ENCODE results near the gene PCYOX1L.

The PCYOX1L gene

DNA sequence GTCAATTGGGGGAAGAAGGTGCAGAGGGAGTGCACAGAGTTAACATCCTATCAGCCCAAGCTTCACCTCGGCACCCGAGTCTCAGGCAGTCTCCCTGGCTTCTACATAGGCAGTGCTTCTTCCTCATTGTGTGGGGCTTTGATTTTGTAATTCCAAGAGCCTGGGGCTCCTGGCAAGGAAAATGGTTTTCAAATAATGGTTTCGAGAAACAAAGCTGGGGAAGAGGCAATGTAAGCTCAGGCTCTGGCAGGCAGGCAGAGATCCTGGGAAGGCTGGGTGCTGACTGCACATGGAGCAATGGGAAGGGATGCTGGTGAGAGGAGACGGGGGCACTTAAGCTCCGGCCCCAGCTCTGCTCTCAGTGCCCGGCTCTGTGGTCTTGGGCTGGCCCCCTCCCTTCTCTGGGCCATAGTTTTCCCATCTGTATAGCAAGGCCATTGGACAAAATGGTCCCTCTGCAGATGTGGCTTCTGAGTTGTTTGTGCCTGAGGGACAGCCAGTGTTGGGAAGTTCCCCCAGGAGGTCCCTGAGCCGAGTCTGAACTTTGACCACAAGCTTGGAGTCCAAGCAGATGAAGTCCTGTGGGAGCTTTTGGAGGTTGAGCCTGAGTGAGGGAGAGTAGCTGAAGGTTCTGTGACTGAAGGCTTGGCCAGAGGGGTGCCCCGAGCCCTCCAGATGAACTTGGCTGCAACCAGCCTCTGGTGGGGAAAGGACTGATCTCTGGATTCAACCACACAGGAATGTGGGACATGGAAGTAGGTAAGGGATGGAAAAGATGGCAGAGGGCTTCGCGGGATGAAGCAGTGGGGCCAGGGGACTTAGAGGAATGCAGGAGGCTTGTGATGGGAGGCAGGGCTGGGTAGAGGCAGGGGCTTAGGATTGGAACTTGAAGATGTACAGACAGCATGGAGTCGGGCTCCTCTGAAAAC is 49.7 kb downstream of the PCYOX1L start:
- DNase-seq (ENCODE audit: low read depth), result no peak

DNA sequence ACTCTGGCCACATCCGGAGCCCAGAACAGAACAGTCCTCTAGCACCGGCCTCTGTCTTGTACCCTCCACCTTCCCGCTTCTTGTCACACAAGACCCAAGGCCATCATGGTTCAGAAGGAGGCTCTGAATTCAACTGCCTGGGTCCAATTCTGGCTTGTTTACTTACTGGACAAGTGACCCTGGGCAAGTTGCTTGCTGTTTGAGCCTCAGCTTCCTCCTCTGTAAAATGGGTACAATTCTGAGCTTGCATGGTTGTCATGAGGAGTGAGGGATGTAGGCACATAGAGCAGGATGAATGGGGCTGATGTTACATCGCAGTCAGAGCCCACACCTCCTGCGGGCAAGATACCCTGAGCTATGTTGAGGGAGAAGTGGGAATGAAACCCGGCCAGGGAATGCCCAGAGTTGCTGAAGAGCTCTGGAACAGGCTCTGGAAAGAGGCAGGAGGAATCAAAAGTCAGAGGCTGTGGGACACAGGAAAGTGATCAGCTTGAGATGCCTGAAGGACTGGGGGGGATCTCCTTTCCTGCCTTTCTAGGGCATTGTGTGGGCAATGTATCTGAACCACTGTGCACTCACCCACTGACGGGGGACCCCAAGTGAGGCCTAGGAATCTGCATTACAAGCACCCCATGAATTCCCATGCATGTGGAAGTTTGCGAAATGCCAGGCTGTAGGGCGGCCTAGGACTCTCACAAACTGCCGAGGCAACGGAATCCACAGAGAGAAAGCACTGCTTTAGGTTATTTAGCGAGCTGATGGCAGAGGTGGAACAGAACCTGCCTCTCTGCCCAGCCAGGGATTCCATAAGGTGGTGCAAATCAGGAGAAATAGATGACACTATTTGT is 50.6 kb downstream of the PCYOX1L start:
- no peak for DNase-seq (ENCODE audit: low read depth)

DNA sequence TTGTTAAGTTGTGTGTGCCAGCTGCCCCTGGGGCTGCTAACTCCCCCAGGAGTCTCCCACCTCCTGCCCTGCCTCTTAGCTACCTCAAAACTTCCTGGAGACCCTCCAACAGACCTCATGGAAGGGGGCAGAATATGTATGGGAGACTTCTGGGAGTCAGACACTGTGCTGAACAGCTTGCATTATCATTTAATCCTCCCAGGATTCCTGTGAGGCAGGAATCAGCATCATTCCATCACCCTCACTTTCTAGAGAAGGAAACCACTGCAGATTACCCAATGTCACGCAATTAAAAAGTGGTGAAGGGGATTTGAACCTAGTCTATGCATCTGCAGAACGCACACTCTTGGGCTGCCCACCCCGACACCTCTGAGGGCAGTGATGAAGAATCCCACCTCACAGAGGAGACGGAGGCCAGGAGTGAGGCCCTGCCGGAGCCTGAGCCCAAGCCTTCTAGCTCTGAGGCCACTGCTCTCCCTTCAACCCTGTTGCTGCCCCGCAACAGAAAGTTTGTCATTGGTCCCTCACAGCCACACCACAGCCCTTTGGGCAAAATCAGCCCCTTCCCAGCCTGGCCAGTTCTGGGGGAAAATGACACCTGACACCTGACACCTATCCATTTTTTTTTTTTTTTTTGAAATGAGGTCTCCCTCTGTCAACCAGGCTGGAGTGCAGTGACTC is 51.6 kb downstream of the PCYOX1L start:
- DNase-seq (ENCODE audit: low read depth), result no peak

DNA sequence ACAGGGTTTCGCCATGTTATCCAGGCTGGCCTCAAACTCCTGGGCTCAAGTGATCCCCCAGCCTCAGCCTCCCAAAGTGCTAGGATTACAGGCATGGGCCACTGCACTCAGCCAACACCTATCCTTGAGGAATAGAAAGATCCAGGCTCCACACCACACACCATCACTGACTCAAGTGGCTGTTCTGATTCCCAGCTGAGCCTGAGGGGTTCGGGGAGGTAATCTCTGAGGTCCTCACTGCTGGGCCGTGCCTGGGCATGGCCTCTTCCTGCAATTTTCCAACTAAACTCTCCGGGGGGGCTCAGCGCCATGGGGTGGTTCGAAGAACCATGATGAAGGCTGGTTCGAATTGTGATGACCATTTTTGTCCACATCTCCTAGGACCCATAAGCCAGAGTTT is 52.2 kb downstream of the PCYOX1L start:
- DNase-seq (ENCODE audit: low read depth), result no peak

DNA sequence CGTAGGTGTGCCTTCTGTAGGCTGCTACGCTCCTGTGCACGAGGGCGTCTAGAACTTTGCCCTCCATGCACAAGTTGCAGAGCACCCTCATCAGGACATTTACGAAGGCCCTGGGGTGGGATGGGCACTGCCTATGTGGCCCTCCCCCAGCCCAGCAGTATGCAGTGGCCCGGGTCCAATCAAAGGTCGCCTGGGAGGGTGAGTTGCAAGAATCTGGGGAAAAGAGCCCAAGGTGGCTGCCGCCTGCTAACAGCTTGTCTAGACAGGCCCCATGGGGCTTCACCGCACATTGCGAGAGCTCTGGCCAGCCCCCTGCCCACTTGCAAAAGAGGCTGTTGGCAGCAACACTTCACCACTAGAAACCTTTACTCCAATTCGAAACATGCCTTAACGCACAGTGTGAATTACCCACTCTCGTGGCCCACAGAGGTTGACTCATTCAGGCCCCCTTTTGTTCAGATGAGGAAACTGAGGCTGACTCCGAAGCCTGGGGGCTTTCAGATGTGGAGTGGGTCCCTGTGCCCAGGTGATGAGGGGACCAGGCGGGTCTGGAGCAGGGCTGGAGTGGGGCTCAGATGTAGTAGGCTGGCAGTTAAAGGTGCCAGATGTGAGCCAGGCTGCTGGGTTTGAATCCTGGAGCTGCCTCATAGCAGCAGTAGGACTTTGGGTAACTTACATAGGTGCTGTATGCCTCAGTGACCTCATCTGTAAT is 53.0 kb downstream of the PCYOX1L start:
- DNase-seq (ENCODE audit: low read depth), result no peak

DNA sequence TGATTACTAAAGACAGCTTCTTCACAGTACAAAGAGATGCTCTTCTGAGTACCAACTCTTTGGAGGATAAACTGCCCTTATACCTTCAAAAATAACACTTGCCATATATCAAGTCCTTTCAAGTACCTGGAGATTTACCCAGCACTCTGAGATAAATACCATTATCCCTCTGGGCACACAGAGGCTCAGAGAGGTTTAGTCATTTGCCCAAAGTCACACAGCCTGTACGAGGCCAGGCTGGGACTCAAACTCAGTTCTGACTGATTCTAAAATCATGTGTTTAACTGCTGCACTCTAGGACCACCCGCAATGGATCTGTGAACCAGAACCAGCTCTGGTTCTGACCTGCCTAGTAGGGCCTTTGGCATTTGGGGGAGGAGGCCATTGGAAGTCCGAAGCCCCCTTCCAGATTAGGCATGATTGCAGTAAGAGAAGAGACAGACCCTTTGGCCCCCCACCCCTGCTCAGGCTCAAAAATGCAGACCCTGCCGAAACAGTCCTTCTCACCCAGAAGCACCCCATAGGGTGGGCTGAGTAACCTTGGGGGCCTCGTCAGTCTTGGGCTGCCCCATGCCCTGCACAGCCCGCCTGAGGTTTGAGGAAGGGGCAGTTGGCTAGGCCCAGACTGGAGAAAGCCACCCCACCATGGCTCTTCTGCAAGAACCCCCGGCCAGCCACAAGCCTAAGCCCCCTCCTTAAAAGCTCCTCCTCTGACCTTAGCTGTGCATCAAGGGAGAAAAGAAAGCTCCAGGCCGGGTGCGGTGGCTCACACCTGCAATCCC is 54.1 kb downstream of the PCYOX1L start:
- no peak for DNase-seq (ENCODE audit: low read depth)

DNA sequence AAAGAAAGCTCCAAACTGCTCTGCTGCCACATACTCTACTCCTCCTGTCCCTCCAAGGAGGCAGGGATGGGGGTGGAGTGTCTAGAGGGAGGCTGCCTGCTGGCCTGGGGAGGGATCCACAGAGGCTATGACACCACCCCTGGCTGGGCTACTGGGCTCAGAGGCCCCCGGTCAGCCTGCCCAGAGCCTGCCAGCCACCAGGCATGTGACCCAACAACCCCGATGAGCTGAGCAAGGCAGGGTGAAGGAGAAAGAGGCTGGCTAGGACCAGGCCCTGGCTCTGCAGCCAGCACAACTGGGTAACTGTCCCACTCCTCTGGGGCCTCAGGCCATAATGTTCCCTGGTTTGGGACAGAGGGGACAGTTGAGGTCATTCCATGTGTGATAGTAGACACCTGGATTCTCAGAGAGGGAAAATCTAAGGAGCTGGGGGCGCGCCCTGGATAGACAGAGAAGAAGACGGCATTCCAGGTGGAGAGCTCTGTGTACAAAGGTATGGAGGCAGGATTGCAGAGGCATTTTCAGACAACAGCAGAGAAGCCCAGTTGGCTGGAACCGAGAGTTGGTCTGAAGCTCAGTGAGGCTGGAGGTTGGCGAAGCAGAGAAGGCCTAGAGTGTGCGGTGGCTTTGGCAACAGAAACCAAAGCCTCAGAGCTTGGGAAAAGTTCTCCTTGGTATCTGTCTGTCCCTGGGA is 55.1 kb downstream of the PCYOX1L start:
- no peak for DNase-seq (ENCODE audit: low read depth)

DNA sequence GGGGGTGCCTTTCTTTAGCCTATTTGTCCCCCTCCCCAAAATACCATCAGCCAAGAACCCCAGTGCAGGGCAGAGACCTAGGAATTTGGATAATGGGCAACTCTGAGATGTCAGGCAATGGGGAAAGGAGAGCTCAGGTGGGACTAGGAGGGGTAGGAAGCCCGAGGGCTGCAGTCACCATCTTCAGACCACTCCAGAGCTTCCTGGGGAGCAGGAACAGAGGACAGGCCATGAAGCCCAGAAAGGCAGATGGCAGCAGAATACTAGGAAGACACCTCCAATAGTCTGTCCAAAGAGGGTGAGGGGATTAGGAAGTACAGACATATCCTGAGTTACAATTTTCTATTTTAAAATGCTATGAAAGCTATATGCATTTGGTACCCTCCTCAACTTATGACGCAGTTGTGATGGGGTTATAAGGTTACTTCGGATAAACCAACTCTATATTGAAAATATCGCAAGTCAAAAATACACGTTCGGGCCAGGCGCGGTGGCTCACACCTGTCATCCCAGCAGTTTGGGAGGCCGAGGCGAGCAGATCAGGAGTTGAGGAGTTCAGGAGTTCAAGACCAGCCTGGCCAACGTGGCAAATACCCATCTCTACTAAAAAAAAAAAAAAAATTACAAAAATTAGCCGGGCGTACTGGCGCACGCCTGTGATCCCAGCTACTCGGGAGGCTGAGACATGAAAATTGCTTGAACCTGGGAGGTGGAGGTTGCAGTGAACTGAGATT is 55.8 kb downstream of the PCYOX1L start:
- DNase-seq (ENCODE audit: low read depth), result no peak

DNA sequence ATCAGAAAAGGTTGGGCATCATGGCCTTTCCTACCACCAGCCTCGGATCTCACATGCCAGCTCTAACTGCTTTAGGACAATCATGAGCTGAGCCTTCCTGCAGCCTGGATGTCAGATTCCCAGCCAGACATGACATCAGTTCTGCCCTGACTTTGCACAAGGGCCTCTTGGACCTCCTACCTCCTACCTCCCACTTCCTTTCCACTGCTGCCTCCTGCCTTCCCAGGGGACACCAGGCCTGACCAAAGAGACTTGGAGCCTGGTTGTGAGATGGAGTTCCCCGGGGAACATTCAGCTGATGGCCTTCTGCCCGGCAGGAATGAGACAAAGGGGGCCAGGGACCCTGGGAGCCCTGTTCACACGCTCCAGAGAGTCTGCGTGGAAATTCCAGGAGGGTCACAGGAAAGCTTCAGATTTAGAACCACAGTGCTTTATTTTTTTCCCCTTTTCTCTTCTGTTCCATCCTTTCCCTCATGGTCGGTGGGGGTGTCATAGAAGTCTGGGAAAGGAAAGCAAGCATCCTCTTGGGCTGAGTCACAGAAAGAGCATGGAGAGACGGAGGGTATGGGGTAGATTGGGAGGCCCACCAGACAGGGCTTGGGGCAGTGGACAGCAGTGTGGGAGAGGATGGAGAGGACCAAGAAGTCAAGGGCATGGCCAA is 56.7 kb downstream of the PCYOX1L start:
- no peak for DNase-seq (ENCODE audit: low read depth)

DNA sequence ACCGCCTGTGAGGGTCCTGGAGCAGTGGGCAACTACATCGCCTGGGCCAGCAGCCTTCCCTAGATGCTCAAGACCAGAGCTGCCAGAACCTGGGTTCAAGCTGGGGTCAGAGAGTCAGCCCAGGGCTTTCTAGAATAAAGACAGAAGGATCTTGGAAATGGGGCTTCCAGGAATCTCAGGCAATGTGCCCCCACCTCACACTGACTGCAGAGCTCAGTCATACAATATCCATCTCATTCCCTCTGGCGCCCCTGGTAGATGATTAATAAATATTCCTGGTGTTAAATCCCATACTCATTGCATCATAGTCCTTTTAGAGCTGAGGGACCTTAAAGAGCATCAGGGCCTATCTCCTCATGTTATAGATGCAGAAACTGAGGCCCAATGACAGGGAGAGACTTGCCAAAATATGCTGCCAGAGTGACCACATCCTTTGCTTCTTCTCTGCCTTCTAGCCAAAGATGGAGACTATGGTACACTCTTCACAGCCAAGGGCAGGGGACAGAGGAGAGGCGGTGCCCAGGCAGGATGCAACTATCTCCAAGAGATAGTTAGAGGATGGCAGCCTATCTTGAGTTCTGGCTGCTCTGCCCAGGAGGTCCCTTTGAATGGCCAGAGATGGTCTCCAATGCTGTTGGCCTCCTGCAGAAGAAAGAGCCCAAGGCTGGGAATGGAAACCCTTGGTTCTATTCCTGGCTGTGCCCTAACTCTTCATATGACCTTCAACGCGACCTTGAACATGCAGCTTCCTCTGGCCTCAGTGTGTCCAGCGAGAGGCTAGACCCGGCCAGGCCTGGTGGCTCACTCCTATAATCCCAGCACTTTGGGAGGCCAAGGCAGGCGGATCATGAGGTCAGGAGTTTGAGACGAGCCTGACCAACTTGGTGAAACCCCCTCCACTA is 57.5 kb downstream of the PCYOX1L start:
- no peak for DNase-seq (ENCODE audit: low read depth)

DNA sequence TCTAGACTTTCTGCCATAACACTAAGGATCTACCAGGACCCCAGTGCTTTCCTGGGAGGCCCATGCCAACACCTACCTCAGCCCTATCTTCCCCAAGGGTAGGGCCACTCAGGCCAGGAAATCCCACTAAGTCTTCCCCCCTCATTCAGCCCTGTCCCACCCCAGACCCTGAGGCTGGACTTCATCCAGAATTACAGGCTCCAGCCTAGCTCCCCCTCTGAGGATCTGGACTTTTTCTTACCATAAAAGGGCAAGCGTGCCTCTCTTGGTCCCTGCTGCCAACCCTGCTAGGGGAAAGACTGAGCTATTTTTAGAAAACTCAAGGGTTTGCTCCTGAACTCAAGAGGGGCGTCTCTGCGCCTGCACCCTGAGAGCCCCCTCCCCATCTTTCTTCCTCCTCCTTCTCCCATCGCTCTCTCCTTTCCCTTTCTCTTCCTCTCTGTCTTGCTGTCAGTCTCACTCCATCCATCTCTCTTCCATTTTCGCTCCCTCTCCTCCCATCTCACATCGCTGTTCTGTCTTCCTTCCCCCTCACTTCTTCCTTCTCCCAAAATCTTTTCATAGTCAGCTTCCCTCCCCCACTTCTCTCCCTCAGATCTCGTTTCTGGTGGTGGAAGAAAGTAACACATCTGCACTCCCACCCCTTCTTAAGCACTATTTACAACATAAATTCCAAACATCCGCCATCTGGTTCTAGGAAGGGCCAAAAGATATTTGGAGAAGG is 59.3 kb downstream of the PCYOX1L start:
- DNase-seq (ENCODE audit: low read depth), result no peak

DNA sequence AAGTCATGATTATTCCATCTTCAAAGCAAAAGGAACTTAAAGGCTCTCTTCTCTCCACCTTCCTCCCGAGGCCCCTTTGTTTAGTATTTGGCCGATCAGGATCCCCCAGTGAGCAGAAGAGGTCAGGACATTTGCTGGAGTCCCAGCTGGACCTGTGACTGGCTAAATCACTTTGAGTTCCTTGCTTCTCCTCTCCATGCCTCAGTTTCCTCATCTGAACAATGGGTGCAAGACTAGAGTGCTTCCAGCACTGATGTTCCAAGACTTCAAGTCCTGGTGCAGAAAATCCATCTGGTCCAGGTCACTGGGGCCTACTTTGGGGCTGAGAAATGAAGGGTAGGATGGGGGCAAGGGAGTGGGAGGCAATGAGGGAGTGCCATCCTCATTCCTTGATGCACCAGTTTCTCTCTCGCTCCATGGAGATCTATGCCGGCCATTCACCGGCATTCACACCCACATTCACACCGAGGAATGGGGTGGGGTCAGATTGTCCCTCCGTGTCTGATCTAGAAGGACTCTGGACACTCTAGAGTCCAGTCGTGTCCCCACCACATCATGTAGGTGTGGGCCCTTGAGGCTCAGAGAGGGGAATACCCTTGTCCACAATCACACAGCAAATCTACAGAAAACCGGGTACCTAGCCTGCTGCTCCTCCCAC is 60.0 kb downstream of the PCYOX1L start:
- DNase-seq (ENCODE audit: low read depth), result no peak

DNA sequence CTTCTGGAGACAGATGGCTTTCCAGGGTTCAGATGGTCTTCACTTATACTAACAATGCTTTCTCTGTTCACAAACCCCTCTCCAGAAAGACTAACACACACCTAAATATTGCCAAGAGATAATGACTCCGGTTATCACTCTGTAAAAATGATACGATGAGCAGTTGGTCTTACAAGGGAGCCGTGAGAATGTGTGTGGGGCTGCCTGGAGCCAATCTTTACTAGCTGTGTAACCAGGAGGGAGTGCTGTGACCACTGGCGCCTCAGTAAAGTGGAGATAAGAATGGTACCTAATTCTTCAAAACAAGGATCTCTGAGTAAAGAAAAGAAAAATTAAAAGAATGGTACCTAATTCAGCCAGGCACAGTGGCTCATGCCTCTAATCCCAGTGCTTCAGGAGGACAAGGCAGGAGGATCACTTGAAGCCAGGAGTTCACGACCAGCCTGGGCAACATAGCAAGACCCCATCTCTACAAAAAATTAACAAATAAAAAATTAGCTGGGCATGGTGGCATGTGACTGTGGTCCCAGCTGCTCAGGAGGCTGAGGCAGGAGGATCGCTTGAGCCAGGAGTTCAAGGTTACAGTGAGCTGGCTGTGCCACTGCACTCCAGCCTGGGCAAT is 61.2 kb downstream of the PCYOX1L start:
- no peak for DNase-seq (ENCODE audit: low read depth)

All from T-helper 22 cell (primary cell).